ENCODE measurements around the gene GLIPR1L2. TPM values are rescaled to one million over a fixed set of nuclear protein-coding genes. Genes with fewer than 3 reads are reported as not detected.
A peak's percentile ranks its signal among the peaks of the same experiment; 100 is the strongest.

The GLIPR1L2 gene
- total and polyA plus RNA-seq, 7 donors, result 0.04 to 1.5 (median 0.58) TPM; not detected in 1

DNA sequence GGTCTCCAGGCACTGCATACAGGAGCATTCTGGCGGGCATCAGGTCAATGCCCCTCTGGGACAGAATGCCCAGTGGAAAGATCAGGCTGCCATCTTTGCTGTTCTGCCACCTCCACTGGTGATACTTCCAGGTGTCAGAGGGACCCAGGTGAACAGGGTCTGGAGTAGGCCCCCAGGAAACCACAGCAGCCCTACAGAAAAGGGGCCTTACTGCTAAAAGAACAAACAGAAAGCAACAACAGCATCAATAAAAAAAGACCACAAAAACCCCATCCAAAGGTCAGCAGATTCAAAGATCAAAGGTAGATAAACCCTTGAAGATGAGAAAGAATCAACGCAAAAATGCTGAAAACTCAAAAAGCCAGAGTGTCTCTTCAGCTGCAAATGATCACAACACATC, 40.5 kb upstream of the GLIPR1L2 start:
- H3K4me1 ChIP-seq, result no peaks in the 10 kb centered on the region
- H3K9me3 ChIP-seq, result peaks cover 12% of the 10 kb centered on the region
- DNase-seq (no peak), ATAC-seq (no peak)
- no peak overlapping the region for H3K27ac ChIP-seq
- H3K4me3 ChIP-seq, result no peak overlapping the region
- TF ChIP-seq, protein P1, sequence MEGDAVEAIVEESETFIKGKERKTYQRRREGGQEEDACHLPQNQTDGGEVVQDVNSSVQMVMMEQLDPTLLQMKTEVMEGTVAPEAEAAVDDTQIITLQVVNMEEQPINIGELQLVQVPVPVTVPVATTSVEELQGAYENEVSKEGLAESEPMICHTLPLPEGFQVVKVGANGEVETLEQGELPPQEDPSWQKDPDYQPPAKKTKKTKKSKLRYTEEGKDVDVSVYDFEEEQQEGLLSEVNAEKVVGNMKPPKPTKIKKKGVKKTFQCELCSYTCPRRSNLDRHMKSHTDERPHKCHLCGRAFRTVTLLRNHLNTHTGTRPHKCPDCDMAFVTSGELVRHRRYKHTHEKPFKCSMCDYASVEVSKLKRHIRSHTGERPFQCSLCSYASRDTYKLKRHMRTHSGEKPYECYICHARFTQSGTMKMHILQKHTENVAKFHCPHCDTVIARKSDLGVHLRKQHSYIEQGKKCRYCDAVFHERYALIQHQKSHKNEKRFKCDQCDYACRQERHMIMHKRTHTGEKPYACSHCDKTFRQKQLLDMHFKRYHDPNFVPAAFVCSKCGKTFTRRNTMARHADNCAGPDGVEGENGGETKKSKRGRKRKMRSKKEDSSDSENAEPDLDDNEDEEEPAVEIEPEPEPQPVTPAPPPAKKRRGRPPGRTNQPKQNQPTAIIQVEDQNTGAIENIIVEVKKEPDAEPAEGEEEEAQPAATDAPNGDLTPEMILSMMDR (IDR thresholded peaks at IDR 0.05), result no peak
- no peaks in the 10 kb centered on the region for H3K36me3 ChIP-seq (ENCODE audit: insufficient read depth in 1 of 2, low read depth in 1 of 2)
- no peaks in the 10 kb centered on the region for H3K27me3 ChIP-seq (ENCODE audit: insufficient read depth in 3 of 3, low read length in 2 of 3)
- intact Hi-C loops (cut with DNase I), result no loop called here
- 81 to 94% (median 85%) methylated on average over 2 of the region's 2 CpGs for WGBS, 3 donors

DNA sequence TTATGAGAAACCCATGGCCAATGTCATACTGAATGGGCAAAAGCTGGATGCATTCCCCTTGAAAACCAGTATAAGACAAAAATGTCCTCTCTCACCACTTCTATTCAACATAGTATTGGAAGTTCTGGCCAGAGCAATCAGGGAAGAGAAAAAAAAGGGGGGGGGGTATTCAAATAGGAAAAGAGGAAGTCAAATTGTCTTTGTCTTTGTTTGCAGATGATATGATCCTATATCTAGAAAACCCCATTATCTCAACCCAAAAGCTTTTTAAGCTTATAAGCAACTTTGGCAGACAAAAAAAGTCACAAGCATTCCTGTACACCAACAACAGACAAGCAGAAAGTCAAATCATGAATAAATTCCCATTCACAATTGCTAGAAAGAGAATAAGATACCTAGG, 36.9 kb upstream of the GLIPR1L2 start:
- Histone ChIP-seq H3K4me1 (no peaks in the 10 kb centered on the region), H3K27ac (no peak overlapping the region), H3K36me3 (ENCODE audit: insufficient read depth in 1 of 2, low read depth in 1 of 2) (no peaks in the 10 kb centered on the region), H3K9me3 (peaks cover 14% of the 10 kb centered on the region), H3K27me3 (ENCODE audit: insufficient read depth in 3 of 3, low read length in 2 of 3) (no peaks in the 10 kb centered on the region), H3K4me3 (no peak overlapping the region)
- TF ChIP-seq, protein P1 (IDR thresholded peaks at IDR 0.05), result no peak
- intact Hi-C loops (cut with DNase I), result no loop called here
- no peak for DNase-seq
- no peak for ATAC-seq

DNA sequence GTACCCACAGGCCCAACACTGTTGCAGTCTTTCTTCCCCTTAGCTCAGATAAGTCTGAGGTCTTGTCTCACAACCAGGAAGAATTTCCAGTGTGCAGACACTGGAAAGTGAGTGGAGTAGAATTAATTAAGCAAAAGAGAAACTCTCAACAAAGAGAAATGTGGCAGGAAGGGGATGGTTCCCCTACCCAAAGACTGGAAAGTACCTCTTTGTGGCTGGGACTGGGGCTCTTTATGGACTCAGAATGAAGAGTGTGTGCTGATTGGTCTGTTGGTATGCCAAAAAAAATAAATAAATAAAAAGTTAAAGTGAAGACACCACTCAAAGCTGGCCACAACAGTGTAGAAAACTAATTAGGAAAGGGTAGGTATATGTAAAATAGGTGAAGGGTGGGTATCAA, 30.0 kb upstream of the GLIPR1L2 start:
- intact Hi-C loops (cut with DNase I), result no loop called here
- no peaks in the 10 kb centered on the region for H3K27me3 ChIP-seq (ENCODE audit: insufficient read depth in 3 of 3, low read length in 2 of 3)
- no peak overlapping the region for H3K27ac ChIP-seq
- DNase-seq (no peak), ATAC-seq (no peak)
- peaks cover 9% of the 10 kb centered on the region for H3K4me1 ChIP-seq
- H3K4me3 ChIP-seq, result no peak overlapping the region
- no peaks in the 10 kb centered on the region for H3K9me3 ChIP-seq
- TF ChIP-seq, protein P1 (IDR thresholded peaks at IDR 0.05), result no peak
- no peaks in the 10 kb centered on the region for H3K36me3 ChIP-seq (ENCODE audit: insufficient read depth in 1 of 2, low read depth in 1 of 2)

DNA sequence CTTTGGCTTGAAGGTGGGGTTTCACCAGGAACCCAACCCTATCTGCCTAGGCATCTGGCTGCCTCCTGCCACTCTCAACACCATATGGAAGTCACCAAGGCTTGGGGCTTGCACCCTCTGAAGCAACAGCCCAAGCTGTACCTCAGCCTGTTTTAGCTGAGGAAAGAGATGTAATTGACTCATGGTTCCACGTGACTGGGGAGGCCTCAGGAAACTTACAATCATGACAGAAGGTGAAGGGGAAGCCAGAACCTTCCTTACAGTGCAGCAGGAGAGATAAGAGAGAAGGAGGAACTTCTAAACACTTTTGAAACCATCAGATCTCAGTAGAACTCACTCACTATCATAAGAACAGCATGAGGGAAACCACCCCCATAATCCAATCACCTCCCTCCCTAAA, 29.5 kb upstream of the GLIPR1L2 start:
- no peaks in the 10 kb centered on the region for H3K9me3 ChIP-seq
- peaks cover 9% of the 10 kb centered on the region for H3K4me1 ChIP-seq
- no peaks in the 10 kb centered on the region for H3K27me3 ChIP-seq (ENCODE audit: insufficient read depth in 3 of 3, low read length in 2 of 3)
- intact Hi-C loops (cut with DNase I), result no loop called here
- DNase-seq (no peak), ATAC-seq (no peak)
- no peak overlapping the region for H3K4me3 ChIP-seq
- H3K36me3 ChIP-seq (ENCODE audit: insufficient read depth in 1 of 2, low read depth in 1 of 2), result no peaks in the 10 kb centered on the region
- TF ChIP-seq, protein P1 (IDR thresholded peaks at IDR 0.05), result no peak
- H3K27ac ChIP-seq, result no peak overlapping the region
- 60 to 79% (median 70%) methylated on average over 1 of the region's 1 CpG for WGBS, 3 donors

DNA sequence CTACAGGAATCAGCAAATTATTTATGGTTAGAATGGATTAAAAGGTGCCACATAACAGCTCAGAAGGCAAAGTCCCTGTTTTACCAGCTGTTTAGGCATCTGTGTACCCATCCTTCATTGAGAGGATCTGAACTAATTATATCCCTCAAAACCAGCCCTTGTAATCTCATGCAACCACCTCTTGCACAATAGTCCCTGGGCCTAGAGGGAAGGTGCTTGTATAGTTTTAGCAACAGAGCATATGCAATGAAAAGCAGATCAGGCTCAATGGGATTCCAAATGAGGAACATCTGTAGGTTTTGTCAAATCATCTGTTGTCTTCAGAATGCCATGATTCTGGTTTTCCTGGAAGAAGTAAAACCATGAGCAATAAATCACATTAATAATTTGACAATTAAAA, 26.0 kb upstream of the GLIPR1L2 start:
- Histone ChIP-seq H3K4me1 (peaks cover 9% of the 10 kb centered on the region), H3K36me3 (ENCODE audit: insufficient read depth in 1 of 2, low read depth in 1 of 2) (no peaks in the 10 kb centered on the region), H3K27me3 (ENCODE audit: insufficient read depth in 3 of 3, low read length in 2 of 3) (no peaks in the 10 kb centered on the region), H3K4me3 (no peak overlapping the region), H3K27ac (no peak overlapping the region), H3K9me3 (no peaks in the 10 kb centered on the region)
- TF ChIP-seq, protein P1 (IDR thresholded peaks at IDR 0.05), result no peak
- DNase-seq, result no peak
- intact Hi-C loops (cut with DNase I), result no loop called here
- peak; percentile 74 to 98 (median 96) for ATAC-seq
